ENCODE results near the gene KLHL26.

The KLHL26 gene

GRCh38 chr19:18620902-18621301 lies 15.9 kb upstream of the KLHL26 start:
- no peaks in the 10 kb centered on the region for H3K4me1 ChIP-seq (ENCODE audit: control insufficient read depth, insufficient read depth, low read length, unreplicated experiment)
- no peak overlapping the region for H2AFZ ChIP-seq (ENCODE audit: low read length, unreplicated experiment)
- no peaks in the 10 kb centered on the region for H3K36me3 ChIP-seq (ENCODE audit: insufficient read depth, low read length)
- H3K79me2 ChIP-seq (ENCODE audit: control insufficient read depth, insufficient read depth, low read length, unreplicated experiment), result no peaks in the 10 kb centered on the region
- no peaks in the 10 kb centered on the region for H3K27me3 ChIP-seq (ENCODE audit: insufficient read depth, low read length)
- no peak overlapping the region for H3K27ac ChIP-seq (ENCODE audit: low read depth, low read length)
- H3K4me3 ChIP-seq (ENCODE audit: low read depth, low read length), result no peak overlapping the region

- Histone ChIP-seq H3K79me2 (ENCODE audit: control insufficient read depth, insufficient read depth, low read length, unreplicated experiment) (no peaks in the 10 kb centered on the region), H3K27ac (ENCODE audit: low read depth, low read length) (no peak overlapping the region), H3K4me3 (ENCODE audit: low read depth, low read length) (no peak overlapping the region)
Observed at GRCh38 chr19:18626906-18627305, 9.9 kb upstream of the KLHL26 start.

GRCh38 chr19:18629166-18630088 lies 7.4 kb upstream of the KLHL26 start:
- peaks cover 11% of the 10 kb centered on the region for H3K4me1 ChIP-seq (ENCODE audit: control insufficient read depth, insufficient read depth, low read length, unreplicated experiment)
- no peak overlapping the region for H3K4me3 ChIP-seq (ENCODE audit: low read depth, low read length)
- H2AFZ ChIP-seq (ENCODE audit: low read length, unreplicated experiment), result no peak overlapping the region
- peak overlapping the region; percentile 70 for H3K27ac ChIP-seq (ENCODE audit: low read depth, low read length)
- H3K36me3 ChIP-seq (ENCODE audit: insufficient read depth, low read length), result no peaks in the 10 kb centered on the region
- H3K27me3 ChIP-seq (ENCODE audit: insufficient read depth, low read length), result no peaks in the 10 kb centered on the region
- no peaks in the 10 kb centered on the region for H3K79me2 ChIP-seq (ENCODE audit: control insufficient read depth, insufficient read depth, low read length, unreplicated experiment)

More at GRCh38 chr19:18626906-18627305, 9.9 kb upstream of the KLHL26 start:
- Histone ChIP-seq H3K27me3 (ENCODE audit: insufficient read depth, low read length) (no peaks in the 10 kb centered on the region), H3K36me3 (ENCODE audit: insufficient read depth, low read length) (no peaks in the 10 kb centered on the region), H3K4me1 (ENCODE audit: control insufficient read depth, insufficient read depth, low read length, unreplicated experiment) (peaks cover 11% of the 10 kb centered on the region), H2AFZ (ENCODE audit: low read length, unreplicated experiment) (no peak overlapping the region)

GRCh38 chr19:18633321-18633720 lies 3.5 kb upstream of the KLHL26 start:
- H2AFZ ChIP-seq (ENCODE audit: low read length, unreplicated experiment), result no peak overlapping the region
- no peaks in the 10 kb centered on the region for H3K27me3 ChIP-seq (ENCODE audit: insufficient read depth, low read length)
- H3K4me3 ChIP-seq (ENCODE audit: low read depth, low read length), result no peak overlapping the region
- peaks cover 16% of the 10 kb centered on the region for H3K4me1 ChIP-seq (ENCODE audit: control insufficient read depth, insufficient read depth, low read length, unreplicated experiment)
- H3K27ac ChIP-seq (ENCODE audit: low read depth, low read length), result no peak overlapping the region
- H3K36me3 ChIP-seq (ENCODE audit: insufficient read depth, low read length), result no peaks in the 10 kb centered on the region
- peaks cover 8% of the 10 kb centered on the region for H3K79me2 ChIP-seq (ENCODE audit: control insufficient read depth, insufficient read depth, low read length, unreplicated experiment)

- Histone ChIP-seq H3K4me3 (ENCODE audit: low read depth, low read length) (no peak overlapping the region), H3K27ac (ENCODE audit: low read depth, low read length) (no peak overlapping the region)
Observed at GRCh38 chr19:18634612-18635297, 2.1 kb upstream of the KLHL26 start.

GRCh38 chr19:18635831-18636182 lies 1.0 kb upstream of the KLHL26 start:
- no peaks in the 10 kb centered on the region for H3K27me3 ChIP-seq (ENCODE audit: insufficient read depth, low read length)
- H3K4me3 ChIP-seq (ENCODE audit: low read depth, low read length), result no peak overlapping the region; the same call in 1 of the 2 replicates
- H3K36me3 ChIP-seq (ENCODE audit: insufficient read depth, low read length), result no peaks in the 10 kb centered on the region
- peaks cover 15% of the 10 kb centered on the region for H3K79me2 ChIP-seq (ENCODE audit: control insufficient read depth, insufficient read depth, low read length, unreplicated experiment)
- H2AFZ ChIP-seq (ENCODE audit: low read length, unreplicated experiment), result no peak overlapping the region
- peaks cover 4% of the 10 kb centered on the region for H3K4me1 ChIP-seq (ENCODE audit: control insufficient read depth, insufficient read depth, low read length, unreplicated experiment)
- no peak overlapping the region for H3K27ac ChIP-seq (ENCODE audit: low read depth, low read length)

More at GRCh38 chr19:18634612-18635297, 2.1 kb upstream of the KLHL26 start:
- peaks cover 10% of the 10 kb centered on the region for H3K4me1 ChIP-seq (ENCODE audit: control insufficient read depth, insufficient read depth, low read length, unreplicated experiment)
- H3K36me3 ChIP-seq (ENCODE audit: insufficient read depth, low read length), result no peaks in the 10 kb centered on the region
- H3K79me2 ChIP-seq (ENCODE audit: control insufficient read depth, insufficient read depth, low read length, unreplicated experiment), result peaks cover 12% of the 10 kb centered on the region
- no peaks in the 10 kb centered on the region for H3K27me3 ChIP-seq (ENCODE audit: insufficient read depth, low read length)
- H2AFZ ChIP-seq (ENCODE audit: low read length, unreplicated experiment), result no peak overlapping the region

DNA sequence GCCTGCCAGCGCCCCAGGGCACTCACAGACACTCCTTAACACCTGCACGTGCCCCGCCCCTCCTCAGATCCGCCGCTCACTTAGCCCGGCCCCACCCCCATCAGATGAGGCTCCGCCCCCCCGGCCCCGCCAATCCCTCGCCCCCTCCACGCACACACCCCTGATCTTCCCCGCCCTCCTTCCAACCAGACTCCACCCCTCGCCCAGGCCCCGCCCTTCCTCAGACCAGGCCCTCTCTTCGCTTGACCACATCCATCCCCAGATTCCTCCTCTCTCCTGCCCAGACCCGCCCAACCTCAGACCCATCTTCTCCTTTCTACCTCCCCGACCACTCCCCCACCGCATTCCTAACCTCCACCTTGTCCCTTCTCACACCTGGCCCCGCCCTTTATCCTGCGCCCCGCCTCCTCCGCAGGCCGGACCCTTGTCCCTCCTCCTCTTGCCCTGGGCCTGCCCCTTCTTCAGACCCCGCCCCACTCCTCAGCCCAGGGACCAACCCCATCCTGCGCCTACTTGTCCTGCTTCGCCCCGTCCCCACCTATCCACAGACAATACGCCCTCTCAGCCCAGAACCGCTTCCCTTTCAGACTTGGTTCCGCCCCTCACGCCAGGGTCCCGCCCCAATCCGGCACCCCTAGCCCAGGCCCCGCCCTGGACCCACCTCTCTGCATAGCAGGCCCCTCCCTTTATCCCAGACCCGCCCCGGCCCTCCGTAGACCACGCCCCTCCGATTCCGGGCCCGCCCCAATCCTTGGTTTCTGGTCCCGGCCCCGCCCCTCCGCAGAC lies 452 bp upstream of the KLHL26 start:
- Histone ChIP-seq H3K4me1 (ENCODE audit: control insufficient read depth, insufficient read depth, low read length, unreplicated experiment) (peaks cover 4% of the 10 kb centered on the region), H3K79me2 (ENCODE audit: control insufficient read depth, insufficient read depth, low read length, unreplicated experiment) (peaks cover 15% of the 10 kb centered on the region), H2AFZ (ENCODE audit: low read length, unreplicated experiment) (peak overlapping the region; percentile 81), H3K36me3 (ENCODE audit: insufficient read depth, low read length) (no peaks in the 10 kb centered on the region), H3K27ac (ENCODE audit: low read depth, low read length) (no peak overlapping the region), H3K4me3 (ENCODE audit: low read depth, low read length) (peak overlapping the region; percentile 96), H3K27me3 (ENCODE audit: insufficient read depth, low read length) (no peaks in the 10 kb centered on the region)

GRCh38 chr19:18637673-18638630 lies 1.1 kb downstream of the KLHL26 start:
- H3K36me3 ChIP-seq (ENCODE audit: insufficient read depth, low read length), result no peaks in the 10 kb centered on the region
- H2AFZ ChIP-seq (ENCODE audit: low read length, unreplicated experiment), result no peak overlapping the region
- H3K27ac ChIP-seq (ENCODE audit: low read depth, low read length), result no peak overlapping the region
- H3K4me3 ChIP-seq (ENCODE audit: low read depth, low read length), result peak overlapping the region; percentile 96
- H3K27me3 ChIP-seq (ENCODE audit: insufficient read depth, low read length), result no peaks in the 10 kb centered on the region
- peaks cover 15% of the 10 kb centered on the region for H3K79me2 ChIP-seq (ENCODE audit: control insufficient read depth, insufficient read depth, low read length, unreplicated experiment)
- peaks cover 4% of the 10 kb centered on the region for H3K4me1 ChIP-seq (ENCODE audit: control insufficient read depth, insufficient read depth, low read length, unreplicated experiment)

DNA sequence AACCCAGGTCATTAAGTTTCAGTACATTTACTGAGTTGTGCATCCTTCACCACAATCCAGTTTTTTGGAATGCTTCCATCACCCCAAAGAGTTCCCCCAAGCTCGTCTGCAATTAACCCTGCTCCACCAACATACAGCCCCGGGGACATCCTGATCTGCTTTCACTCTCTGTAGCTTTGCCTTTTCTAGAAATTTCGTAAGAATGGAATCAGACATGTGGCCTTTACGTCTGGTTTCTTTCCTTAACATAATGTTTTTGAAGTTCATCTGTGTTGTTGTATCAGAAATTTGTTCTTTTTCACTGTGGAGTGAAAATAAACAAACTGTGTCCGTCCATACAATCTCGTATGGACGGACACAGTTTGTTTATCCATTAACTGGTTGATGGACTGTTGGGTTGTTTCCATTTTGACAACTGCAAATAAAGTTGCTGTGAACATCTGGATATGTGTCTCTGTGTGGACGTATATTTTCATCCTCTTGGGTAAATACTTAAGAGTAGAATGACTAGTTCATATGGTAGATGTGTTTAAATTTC lies 2.9 kb downstream of the KLHL26 start:
- H3K4me3 ChIP-seq (ENCODE audit: low read depth, low read length), result no peak overlapping the region
- no peak overlapping the region for H2AFZ ChIP-seq (ENCODE audit: low read length, unreplicated experiment)
- H3K79me2 ChIP-seq (ENCODE audit: control insufficient read depth, insufficient read depth, low read length, unreplicated experiment), result peaks cover 19% of the 10 kb centered on the region
- peaks cover 4% of the 10 kb centered on the region for H3K4me1 ChIP-seq (ENCODE audit: control insufficient read depth, insufficient read depth, low read length, unreplicated experiment)
- no peaks in the 10 kb centered on the region for H3K27me3 ChIP-seq (ENCODE audit: insufficient read depth, low read length)
- no peak overlapping the region for H3K27ac ChIP-seq (ENCODE audit: low read depth, low read length)
- H3K36me3 ChIP-seq (ENCODE audit: insufficient read depth, low read length), result no peaks in the 10 kb centered on the region
